ENCODE data around the gene PLPP3. TPM values are rescaled to one million over a fixed set of nuclear protein-coding genes. Genes with fewer than 3 reads are reported as not detected.
A peak's percentile ranks its signal among the peaks of the same experiment; 100 is the strongest.

PLPP3 gene
- total and polyA plus RNA-seq, 2 of the 8 experiments (the other 6 are each of a cell fraction or from before 2014, with no cell fraction given) = 33.2 to 42.0 TPM

DNA sequence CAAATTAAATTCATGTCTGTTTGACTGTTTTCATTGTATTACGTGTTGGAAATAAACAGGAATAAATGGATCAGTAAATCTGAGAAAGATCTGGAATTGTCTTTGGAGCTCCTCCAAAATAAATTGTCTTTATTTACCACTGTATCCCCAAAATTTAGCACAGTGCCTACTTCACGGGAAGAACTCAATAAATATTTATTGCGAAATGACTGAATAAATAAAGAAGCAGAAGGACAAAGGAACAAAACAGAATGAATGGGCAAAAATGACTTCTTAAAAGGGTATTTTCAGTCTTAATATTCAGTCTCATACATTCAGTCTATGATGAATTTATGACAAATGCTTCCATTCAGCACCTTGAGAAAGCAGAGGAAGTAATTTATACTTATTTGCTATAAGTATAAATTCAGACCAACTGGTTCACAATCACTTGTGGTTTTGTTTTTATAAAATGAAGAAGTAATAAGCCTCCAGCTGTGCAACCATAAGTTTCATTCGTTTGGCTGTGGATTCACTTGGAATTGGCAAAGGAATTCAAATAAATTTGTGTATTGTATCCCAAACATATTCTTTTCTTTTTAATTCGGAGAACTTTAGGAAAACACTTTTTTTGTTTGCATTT lies 46.6 kb upstream of the PLPP3 start:
- H3K9ac ChIP-seq (replicated peaks in 1 of 4; ENCODE audit: extremely low read depth in 1 of 4, low read depth in 3 of 4, low read length in 3 of 4) = no peak overlapping the region
- FAIRE-seq = no peak

More for the DNA sequence above, 46.6 kb upstream of the PLPP3 start:
- no peak for DNase-seq (ENCODE audit: low read depth in 1 of 2, low spot score in 2 of 2)
- Histone ChIP-seq H3K79me1 (ENCODE audit: low read depth, low read length) (no peaks in the 10 kb centered on the region), H3K18ac (ENCODE audit: extremely low read depth, low read length) (no peak overlapping the region), H3K79me2 (ENCODE audit: control insufficient read depth in 1 of 2, insufficient read depth in 2 of 2, low read length in 2 of 2) (no peaks in the 10 kb centered on the region), H3K14ac (ENCODE audit: insufficient read length) (no peak overlapping the region), H3K56ac (replicated peaks; ENCODE audit: insufficient read length, low read depth, low read length) (no peak overlapping the region), H3K4ac (replicated peaks; ENCODE audit: insufficient read length, low read depth, low read length) (no peak overlapping the region), H4K8ac (ENCODE audit: extremely low read depth, insufficient read depth, low read length) (no peak overlapping the region), H3K23ac (ENCODE audit: insufficient read length) (no peak overlapping the region), H3K23me2 (ENCODE audit: low read depth, low read length) (no peaks in the 10 kb centered on the region; the same call in 1 of the 2 replicates), H2BK20ac (ENCODE audit: low read length) (no peak overlapping the region), H3K4me2 (ENCODE audit: insufficient read depth in 1 of 2, low read depth in 2 of 2, low read length in 2 of 2) (no peak overlapping the region), H2BK5ac (ENCODE audit: low read depth, low read length) (no peak overlapping the region), H4K20me1 (replicated peaks in 1 of 2; ENCODE audit: control insufficient read depth in 1 of 2, insufficient read depth in 2 of 2, low read length in 2 of 2) (no peaks in the 10 kb centered on the region), H3K9me3 (ENCODE audit: insufficient read depth in 2 of 2, low read depth in 1 of 2, low read length in 1 of 2) (no peaks in the 10 kb centered on the region), H2AFZ (ENCODE audit: low read length) (no peak overlapping the region), H2AK5ac (ENCODE audit: low read depth, low read length) (no peak overlapping the region), H3K27ac (ENCODE audit: low read depth, low read length) (no peak overlapping the region), H2BK15ac (ENCODE audit: low read length) (no peak overlapping the region), H4K91ac (replicated peaks; ENCODE audit: insufficient read length, low read length) (no peak overlapping the region), H3K36me3 (ENCODE audit: control insufficient read depth in 2 of 4, insufficient read depth in 4 of 4, low read length in 3 of 4) (no peaks in the 10 kb centered on the region), H2BK12ac (ENCODE audit: low read depth, low read length) (no peak overlapping the region), H2BK120ac (replicated peaks; ENCODE audit: low read depth, low read length) (no peak overlapping the region), H3K4me1 (replicated peaks in 1 of 4; ENCODE audit: control insufficient read depth in 3 of 4, insufficient read depth in 4 of 4, low read length in 3 of 4) (peaks cover 0 to 2% (median 0%) of the 10 kb centered on the region in 4 experiments; a peak in 1 of 7 replicates), H4K5ac (ENCODE audit: insufficient read length, low read depth, low read length) (no peak overlapping the region), H3K4me3 (ENCODE audit: extremely low read depth in 1 of 4, insufficient read depth in 2 of 4, low read depth in 3 of 4, low read length in 4 of 4) (no peak overlapping the region), H3K27me3 (replicated peaks in 1 of 4; ENCODE audit: control insufficient read depth in 3 of 4, extremely low read depth in 1 of 4, insufficient read depth in 3 of 4, low read length in 3 of 4) (no peaks in the 10 kb centered on the region)
- ChIA-PET POLR2A (ENCODE audit: partially characterized antibody) (no interaction called here), CTCF (ENCODE audit: partially characterized antibody) (no interaction called here)
- TF ChIP-seq RXRA (IDR thresholded peaks at IDR 0.05; ENCODE audit: insufficient read depth, low read depth, low read length) = no peak
- TF ChIP-seq CHD1 (IDR thresholded peaks at IDR 0.05; ENCODE audit: low read depth, low read length) = no peak
- TF ChIP-seq RAD21 (IDR thresholded peaks at IDR 0.05 in 1 of 2, conservative IDR thresholded peaks at IDR 0.05 in 1 of 2; ENCODE audit: low read depth in 2 of 2, low read length in 2 of 2) = no peak
- TF ChIP-seq CEBPB (IDR thresholded peaks at IDR 0.05; ENCODE audit: low read depth, low read length) = peak; percentile 48; the same call in 1 of the 2 replicates
- TF ChIP-seq, protein P1, sequence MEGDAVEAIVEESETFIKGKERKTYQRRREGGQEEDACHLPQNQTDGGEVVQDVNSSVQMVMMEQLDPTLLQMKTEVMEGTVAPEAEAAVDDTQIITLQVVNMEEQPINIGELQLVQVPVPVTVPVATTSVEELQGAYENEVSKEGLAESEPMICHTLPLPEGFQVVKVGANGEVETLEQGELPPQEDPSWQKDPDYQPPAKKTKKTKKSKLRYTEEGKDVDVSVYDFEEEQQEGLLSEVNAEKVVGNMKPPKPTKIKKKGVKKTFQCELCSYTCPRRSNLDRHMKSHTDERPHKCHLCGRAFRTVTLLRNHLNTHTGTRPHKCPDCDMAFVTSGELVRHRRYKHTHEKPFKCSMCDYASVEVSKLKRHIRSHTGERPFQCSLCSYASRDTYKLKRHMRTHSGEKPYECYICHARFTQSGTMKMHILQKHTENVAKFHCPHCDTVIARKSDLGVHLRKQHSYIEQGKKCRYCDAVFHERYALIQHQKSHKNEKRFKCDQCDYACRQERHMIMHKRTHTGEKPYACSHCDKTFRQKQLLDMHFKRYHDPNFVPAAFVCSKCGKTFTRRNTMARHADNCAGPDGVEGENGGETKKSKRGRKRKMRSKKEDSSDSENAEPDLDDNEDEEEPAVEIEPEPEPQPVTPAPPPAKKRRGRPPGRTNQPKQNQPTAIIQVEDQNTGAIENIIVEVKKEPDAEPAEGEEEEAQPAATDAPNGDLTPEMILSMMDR (IDR thresholded peaks at IDR 0.05; ENCODE audit: control extremely low read depth in 1 of 3, insufficient read depth in 1 of 3, low read depth in 1 of 3, low read length in 3 of 3) = no peak
- TF ChIP-seq CBX8 (IDR thresholded peaks at IDR 0.05; ENCODE audit: borderline replicate concordance, low read depth, low read length) = no peak
- TF ChIP-seq RFX5 (IDR thresholded peaks at IDR 0.05; ENCODE audit: borderline replicate concordance, low read depth, low read length) = no peak
- no peak for TF ChIP-seq SP4 (IDR thresholded peaks at IDR 0.05; ENCODE audit: low read length)
- 75% methylated on average over 5 of the region's 5 CpGs; no CpG with 5 or more reads in 1 of the 2 experiments for WGBS, 2 experiments (ENCODE audit: extremely low coverage in 1 of 2, insufficient coverage in 1 of 2, insufficient read length in 1 of 2, insufficient replicate concordance in 2 of 2, low coverage in 1 of 2, low lambda C conversion rate in 2 of 2, missing lambda C conversion rate in 1 of 2)

Measured in H1 (cell line).